SU-DHL-6 (cell line): ENCODE data around the gene NSRP1.

Source experiments
- EZH2phosphoT487 ChIP-seq: fragments of 200-600 bp; sonication (generic), shearing (Covaris generic); conservative IDR thresholded peaks from 2 replicates; pipeline ENCODE4 v1.6.1; 2018; ENCODE audit warnings: mild to moderate bottlenecking, antibody characterized with exemption, low read length, moderate library complexity, mixed read lengths
- TF ChIP-seq, protein P1 (sequence below): fragments of 200-600 bp; sonication (generic); IDR thresholded peaks from one replicate; pipeline ENCODE4 v1.5.1; 2017; ENCODE audit warnings: antibody characterized with exemption, mild to moderate bottlenecking, low read length, moderate library complexity; ENCODE audit not compliant: insufficient read depth, poor library complexity, severe bottlenecking

DNA sequence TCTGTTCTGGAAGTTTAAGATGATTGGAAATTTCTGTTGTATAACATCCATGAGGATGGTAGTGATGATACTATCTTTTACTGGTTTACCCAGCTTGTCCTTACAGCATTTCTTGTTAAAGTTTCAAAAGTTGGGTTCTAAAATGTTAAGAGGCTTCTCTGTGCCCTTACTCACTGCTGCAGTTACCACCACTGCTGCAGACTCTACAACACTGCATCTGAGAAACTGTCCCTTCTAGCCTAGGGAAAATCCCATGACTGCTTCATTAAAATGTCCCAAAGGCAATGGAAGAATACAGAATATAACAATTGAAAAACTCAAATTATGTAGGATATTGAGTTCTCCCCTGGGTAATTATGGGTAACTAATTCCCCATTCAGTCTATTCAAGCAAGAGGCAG is 3.8 kb upstream of the NSRP1 start:
- TF ChIP-seq, protein P1, sequence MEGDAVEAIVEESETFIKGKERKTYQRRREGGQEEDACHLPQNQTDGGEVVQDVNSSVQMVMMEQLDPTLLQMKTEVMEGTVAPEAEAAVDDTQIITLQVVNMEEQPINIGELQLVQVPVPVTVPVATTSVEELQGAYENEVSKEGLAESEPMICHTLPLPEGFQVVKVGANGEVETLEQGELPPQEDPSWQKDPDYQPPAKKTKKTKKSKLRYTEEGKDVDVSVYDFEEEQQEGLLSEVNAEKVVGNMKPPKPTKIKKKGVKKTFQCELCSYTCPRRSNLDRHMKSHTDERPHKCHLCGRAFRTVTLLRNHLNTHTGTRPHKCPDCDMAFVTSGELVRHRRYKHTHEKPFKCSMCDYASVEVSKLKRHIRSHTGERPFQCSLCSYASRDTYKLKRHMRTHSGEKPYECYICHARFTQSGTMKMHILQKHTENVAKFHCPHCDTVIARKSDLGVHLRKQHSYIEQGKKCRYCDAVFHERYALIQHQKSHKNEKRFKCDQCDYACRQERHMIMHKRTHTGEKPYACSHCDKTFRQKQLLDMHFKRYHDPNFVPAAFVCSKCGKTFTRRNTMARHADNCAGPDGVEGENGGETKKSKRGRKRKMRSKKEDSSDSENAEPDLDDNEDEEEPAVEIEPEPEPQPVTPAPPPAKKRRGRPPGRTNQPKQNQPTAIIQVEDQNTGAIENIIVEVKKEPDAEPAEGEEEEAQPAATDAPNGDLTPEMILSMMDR: no peak
- TF ChIP-seq EZH2phosphoT487: no peak
